ENCODE measurements around the gene EHBP1.

Gene EHBP1

DNA sequence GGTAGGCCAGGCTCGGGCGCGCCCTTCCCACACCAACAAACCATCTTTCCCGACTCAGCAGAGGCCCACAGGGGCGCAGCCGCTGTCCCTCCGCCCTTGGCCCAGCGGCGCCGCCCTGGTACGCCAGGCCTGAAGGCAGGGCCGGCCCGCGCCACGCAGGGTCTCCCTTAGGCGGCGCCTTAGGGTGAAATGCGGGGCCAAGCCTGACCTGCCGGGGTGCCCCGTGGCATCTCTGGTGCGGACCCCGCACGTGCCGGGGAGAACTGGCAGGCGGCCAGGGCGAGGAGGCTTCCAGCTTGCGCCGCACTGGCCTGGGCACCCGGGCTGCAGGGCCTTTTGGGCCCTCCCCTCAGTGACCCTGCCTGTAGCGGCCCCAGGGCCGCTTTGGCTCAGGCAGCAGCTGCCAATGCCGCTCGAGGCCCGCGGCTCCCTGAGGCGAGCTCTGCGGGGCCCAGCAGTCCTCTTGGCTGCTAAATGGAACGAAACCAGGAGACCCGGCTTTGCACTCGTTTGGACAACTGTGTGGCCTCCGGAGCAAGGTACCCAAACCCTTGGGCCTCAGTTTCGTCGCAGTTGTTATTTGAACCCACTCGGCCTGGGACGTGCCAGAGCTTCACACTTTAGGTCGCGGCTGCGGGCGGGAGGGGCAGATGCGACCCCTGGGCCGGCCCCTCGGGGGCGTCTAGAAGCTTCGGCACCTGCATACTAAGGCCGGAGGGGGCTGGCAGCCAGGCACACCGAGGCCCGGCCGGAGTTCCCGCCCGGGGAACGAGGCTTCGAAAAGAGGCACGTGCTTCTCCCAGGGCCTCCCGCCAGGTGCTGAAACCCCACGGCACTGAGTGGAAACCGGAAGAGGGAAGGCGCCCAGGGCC, 353.6 kb downstream of the EHBP1 start:
- DNase-seq (ENCODE audit: low spot score): no peak
- H3K4me3 ChIP-seq: peak overlapping the region; percentile 60
- no peak overlapping the region for H3K27ac ChIP-seq
- TF ChIP-seq, protein P1, sequence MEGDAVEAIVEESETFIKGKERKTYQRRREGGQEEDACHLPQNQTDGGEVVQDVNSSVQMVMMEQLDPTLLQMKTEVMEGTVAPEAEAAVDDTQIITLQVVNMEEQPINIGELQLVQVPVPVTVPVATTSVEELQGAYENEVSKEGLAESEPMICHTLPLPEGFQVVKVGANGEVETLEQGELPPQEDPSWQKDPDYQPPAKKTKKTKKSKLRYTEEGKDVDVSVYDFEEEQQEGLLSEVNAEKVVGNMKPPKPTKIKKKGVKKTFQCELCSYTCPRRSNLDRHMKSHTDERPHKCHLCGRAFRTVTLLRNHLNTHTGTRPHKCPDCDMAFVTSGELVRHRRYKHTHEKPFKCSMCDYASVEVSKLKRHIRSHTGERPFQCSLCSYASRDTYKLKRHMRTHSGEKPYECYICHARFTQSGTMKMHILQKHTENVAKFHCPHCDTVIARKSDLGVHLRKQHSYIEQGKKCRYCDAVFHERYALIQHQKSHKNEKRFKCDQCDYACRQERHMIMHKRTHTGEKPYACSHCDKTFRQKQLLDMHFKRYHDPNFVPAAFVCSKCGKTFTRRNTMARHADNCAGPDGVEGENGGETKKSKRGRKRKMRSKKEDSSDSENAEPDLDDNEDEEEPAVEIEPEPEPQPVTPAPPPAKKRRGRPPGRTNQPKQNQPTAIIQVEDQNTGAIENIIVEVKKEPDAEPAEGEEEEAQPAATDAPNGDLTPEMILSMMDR (IDR thresholded peaks at IDR 0.05): no peak

DNA sequence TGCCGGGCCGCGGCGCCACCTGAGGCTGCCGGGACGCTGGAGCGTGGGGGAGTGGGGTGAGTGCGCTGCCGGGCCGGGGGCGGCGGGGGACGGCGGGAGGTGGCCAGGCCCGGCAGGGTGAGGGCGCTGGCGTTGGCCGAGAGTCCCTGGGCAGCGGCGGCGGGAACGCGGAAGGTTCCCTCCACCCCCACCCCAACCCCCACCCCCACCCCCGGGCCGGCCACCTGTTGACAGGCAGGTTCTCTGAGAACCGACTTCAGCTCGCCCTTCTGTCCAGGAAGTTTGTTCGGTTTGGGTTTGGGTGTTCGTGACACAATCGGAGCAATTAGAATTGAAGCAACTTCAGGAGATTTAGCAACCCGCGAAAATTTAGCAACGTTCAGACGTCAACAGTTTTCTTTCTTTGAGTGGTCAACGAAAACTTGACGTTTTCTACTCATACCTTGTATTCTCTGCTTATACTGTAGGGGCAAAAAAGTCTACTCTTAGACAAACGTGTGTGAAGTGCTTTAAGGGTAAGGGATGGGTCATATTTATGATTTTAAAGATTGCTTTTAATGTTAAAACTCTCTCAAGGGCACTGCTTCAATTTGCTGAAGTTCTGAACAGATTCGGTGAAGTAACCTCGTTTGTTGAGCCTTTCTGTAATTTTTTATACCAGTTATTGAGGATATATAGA, 354.4 kb downstream of the EHBP1 start:
- peak overlapping the region; percentile 60 for H3K4me3 ChIP-seq
- TF ChIP-seq, protein P1 (IDR thresholded peaks at IDR 0.05): no peak
- no peak for DNase-seq (ENCODE audit: low spot score)
- H3K27ac ChIP-seq: no peak overlapping the region

DNA sequence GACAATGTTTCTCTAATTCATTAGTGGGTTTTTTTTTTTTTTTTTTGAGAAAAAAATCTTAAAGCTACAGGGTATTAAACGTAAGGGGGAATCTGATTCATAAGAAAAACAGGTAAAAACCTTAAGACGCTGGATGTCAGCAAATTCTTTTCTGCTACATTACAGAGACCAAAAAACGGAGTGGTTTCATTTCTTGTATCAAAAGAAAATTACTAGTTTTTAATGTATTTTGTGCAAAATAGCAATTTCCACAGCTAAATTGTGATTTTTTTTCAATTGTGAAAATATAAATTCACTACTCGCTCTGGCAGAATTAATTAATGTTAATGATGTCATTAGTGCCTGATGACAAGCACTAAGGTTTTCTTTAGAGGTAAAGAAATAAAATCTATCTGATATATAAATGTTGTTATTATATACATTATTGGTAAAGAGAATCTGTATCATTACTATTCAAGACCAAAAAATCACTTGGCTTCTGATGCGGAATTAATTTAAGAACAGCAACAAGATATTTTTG, 355.0 kb downstream of the EHBP1 start:
- no peak for DNase-seq (ENCODE audit: low spot score)
- H3K27ac ChIP-seq: no peak overlapping the region
- TF ChIP-seq, protein P1 (IDR thresholded peaks at IDR 0.05): no peak
- no peak overlapping the region for H3K4me3 ChIP-seq

DNA sequence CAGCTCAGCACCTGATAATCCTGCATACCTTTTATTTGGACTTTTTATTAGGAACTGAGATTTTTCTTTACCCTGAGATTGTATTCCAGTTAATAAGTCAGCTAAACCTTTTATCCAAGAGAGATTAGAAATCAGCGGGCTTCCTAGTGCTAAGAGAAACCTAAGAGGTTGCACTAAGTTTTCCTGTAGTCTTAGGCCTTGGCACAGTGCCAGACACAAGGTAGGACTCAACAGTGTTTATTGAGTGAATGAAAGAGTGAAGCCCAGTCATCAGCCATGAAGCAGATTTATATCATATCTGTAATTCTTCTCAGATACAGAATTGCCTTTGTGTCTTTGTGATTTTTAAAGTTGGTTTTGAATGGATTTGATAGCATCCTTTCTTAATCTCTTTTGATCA, 358.7 kb downstream of the EHBP1 start:
- H3K4me3 ChIP-seq: no peak overlapping the region
- no peak overlapping the region for H3K27ac ChIP-seq
- TF ChIP-seq, protein P1 (IDR thresholded peaks at IDR 0.05): no peak
- no peak for DNase-seq (ENCODE audit: low spot score)

DNA sequence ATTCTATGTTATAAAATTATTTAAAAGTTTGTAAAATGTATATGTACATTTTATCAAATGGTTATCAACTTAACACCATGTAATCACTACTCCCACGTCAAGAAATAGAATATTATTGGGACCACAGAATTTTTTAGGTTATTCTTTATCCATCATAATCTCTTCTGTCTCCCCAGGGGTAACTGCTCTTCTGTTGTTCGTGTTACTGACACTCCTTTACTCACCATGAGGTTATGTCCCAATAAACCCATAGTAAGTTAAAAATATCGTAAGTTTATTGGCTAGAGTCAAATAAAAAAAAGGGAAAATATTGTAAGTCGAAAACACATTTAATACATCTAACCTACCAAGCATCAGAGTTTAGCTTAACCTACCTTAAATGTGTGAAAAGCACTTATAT, 359.1 kb downstream of the EHBP1 start:
- TF ChIP-seq, protein P1 (IDR thresholded peaks at IDR 0.05): no peak
- no peak overlapping the region for H3K4me3 ChIP-seq
- DNase-seq (ENCODE audit: low spot score): no peak
- no peak overlapping the region for H3K27ac ChIP-seq

DNA sequence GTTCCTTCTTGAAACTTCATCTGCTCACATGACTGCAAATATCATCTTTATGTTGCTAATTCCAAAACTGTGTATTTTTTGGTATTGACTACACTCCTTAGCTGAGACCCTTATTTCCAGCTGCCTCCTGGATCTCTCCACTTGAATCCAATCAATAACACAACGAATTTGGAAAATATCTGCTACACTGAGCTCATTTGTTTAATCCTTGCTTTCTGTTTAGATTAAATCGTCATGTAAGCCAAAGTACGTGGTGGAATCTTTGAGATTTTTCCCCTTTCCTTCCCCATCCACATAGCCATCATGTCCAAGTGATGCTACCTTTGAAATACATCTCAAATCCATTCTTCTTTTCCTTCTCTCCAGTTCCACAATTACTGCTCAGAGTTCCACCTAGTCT, 360.8 kb downstream of the EHBP1 start:
- Histone ChIP-seq H3K4me3 (no peak overlapping the region), H3K27ac (no peak overlapping the region)
- TF ChIP-seq, protein P1 (IDR thresholded peaks at IDR 0.05): no peak
- no peak for DNase-seq (ENCODE audit: low spot score)

Data from coronary artery (tissue), 2 donors.